Activated CD8-positive, alpha-beta memory T cell treated with anti-CD3 and anti-CD28 coated beads for 24 hours (primary cell): ENCODE data around the gene ATP8B2.
A peak's percentile ranks its signal among the peaks of the same experiment; 100 is the strongest.
"Not testable (repeated sequence)": the region's sequence is repeated elsewhere in the genome, so short reads cannot be mapped to it uniquely, and the experiment has no call there.

ENCODE experiments used
- DNase-seq: peaks from one replicate; pipeline ENCODE4 v3.0.0-alpha.2; 2020

Gene ATP8B2

DNA sequence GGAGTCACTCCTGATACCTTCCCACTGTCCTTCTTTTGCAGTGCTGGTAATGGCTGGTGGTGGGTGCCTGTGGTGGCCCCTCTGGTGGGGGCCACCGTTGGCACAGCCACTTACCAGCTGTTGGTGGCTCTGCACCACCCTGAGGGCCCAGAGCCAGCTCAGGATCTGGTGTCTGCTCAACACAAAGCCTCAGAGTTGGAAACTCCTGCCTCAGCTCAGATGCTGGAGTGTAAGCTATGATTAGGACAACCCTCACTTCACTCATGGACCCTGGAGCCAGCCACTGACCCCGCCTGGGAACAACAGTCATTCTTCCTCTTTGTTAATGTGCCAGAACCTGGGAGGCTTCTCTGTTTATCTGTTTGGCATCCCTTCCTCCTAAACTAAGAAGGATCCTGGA lies 1.1 kb upstream of the ATP8B2 start:
- DNase-seq, result no peak

DNA sequence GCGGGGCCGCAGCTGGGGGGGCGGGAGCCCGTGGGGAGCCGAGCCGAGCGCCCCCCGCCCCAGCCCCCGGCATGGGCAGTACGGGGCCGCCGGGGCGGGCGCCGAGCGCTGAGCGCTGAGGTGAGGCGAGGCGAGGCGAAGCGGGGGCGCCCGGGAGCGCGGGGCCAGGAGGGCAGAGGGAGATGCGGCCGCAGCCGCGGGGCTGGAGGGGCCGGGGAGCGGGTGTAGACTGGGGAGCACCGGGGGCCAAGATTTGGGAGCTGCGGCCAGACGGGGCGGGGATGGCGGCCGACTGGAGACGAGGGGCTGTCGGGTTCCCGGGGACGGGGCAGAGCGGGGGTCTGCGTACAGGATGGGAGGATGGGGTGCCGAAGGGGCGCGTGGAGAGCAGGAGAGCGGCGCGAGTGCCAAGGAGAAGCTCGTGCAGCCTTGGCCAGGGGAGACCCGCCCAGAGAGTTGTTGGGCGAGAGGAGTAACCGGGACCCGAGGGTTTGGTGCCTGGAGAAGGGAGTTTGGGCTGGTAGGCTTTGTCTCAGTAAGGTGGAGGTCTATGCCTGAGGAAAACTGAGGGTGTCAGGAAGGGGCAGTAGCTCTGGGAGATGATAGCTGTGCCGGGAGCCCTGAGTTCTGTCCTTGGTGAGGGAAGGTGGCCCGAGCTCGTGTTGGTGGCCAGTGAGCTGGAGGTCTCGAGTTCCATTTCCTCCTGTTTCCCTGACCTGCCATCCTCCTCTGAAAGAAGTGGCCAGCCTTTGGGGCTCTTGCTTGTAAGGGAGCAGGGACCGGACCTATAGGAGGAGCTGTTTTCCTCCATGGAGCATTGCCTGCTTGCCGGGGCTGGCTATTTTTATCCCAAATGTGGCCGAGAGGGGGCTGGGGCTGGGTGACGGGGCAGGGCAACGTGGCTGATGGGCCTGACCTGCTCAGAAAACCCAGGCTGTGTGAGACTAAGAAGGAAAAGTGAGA lies 539 bp downstream of the ATP8B2 start:
- DNase-seq, result no peak

DNA sequence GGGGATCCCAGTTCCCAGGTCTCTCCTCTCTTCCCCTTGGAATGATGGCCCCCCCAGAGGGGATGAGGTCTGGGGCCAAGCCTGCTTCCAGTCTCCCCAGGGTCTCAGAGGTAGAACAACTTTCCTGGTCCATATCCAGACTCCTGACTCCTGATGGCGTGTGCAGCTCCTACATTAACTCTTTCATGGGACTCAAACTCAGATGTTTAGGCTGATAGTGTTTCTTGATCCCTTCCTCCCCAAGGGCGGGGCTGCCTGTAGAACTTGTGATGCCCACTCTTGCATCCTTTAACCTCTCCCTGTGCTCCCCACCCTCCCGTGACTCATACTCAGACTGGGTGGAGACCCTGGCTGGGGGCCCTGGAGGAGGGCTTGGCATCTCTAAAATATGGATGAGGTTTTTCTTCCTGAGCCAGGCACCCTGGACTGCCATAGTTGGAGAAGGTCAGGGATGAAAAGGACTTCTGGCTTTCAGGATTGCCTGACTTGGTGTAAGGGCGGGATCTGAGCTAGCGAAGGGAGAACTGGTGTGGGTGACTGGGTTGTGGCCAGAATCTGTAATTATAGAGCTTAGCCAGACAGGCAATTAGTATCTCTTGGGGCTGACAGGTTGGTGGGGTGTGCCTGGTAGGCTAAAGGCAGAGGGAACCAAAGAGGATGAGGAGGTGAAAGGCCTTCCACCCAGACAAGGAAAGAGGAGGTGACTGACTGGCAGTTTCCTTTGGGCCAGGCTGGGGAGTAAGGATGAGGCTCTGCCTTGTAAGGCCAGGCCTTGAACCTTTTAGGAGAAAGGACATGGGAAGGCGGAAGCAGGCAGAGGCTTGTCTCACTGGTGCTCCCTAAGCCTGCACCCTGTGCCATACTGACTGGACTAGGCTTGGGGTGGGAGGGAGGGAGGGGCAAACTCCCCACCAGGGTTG lies 1.5 kb downstream of the ATP8B2 start:
- DNase-seq, result no peak

GRCh38 chr1:154327466-154328317 lies 2.4 kb downstream of the ATP8B2 start:
- no peak for DNase-seq

DNA sequence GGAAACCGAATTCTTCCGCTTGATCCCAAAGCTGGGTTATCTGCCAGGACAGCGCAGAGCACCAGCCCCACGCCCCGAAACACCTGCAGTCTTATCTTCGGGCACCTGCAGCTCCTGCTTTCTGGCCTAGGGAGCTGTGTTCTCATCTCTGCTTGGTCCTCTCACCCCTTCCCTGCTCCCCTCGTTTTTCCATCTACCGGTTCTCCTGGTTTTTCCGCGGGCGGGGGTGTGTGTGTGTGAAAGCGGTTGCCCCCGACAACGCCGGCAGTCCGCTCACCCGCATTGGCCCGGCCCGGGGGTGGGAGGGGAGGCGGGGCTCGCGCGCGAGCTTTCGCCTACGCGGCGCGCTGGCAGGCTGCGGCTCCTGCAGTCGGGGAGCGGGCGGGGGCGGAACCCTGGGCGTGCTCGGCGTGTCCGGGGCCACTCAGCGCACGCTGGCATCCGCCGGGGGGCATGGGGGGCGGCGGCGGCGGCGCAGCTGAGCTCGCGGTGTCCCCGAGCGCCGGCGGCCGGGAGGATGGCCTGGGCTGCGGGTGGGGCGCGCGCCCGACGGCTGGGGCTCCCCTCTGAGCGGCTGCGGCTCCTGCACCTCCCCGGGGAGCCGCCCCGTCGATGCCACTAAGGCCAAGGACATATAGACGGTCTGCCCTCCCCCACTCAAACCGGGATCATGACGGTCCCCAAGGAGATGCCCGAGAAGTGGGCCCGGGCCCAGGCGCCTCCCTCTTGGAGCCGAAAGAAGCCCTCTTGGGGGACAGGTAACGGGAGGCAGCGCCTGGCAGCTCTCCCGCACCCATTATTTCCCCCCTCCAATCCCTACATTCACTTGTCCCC lies 3.2 kb downstream of the ATP8B2 start:
- peak; percentile 93 for DNase-seq

GRCh38 chr1:154329152-154329521 lies 3.8 kb downstream of the ATP8B2 start:
- DNase-seq, result no peak

- no peak for DNase-seq
Measured at GRCh38 chr1:154329551-154330131, 4.3 kb downstream of the ATP8B2 start.

DNA sequence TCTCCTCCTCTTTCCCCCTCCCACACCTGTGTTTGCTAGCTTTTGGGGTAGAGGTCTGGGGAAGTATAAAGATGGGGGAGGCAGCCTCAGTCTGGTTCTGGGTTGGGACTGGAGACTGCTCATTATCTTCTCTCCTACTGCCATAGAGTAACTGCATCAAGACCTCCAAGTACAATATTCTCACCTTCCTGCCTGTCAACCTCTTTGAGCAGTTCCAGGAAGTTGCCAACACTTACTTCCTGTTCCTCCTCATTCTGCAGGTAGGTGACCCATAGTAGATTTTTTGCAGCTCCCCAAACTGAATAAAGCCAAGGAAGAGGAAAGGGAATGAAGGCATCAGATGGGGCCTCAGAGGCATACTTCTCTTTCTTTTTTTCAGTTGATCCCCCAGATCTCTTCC lies 5.3 kb downstream of the ATP8B2 start:
- no peak for DNase-seq

DNA sequence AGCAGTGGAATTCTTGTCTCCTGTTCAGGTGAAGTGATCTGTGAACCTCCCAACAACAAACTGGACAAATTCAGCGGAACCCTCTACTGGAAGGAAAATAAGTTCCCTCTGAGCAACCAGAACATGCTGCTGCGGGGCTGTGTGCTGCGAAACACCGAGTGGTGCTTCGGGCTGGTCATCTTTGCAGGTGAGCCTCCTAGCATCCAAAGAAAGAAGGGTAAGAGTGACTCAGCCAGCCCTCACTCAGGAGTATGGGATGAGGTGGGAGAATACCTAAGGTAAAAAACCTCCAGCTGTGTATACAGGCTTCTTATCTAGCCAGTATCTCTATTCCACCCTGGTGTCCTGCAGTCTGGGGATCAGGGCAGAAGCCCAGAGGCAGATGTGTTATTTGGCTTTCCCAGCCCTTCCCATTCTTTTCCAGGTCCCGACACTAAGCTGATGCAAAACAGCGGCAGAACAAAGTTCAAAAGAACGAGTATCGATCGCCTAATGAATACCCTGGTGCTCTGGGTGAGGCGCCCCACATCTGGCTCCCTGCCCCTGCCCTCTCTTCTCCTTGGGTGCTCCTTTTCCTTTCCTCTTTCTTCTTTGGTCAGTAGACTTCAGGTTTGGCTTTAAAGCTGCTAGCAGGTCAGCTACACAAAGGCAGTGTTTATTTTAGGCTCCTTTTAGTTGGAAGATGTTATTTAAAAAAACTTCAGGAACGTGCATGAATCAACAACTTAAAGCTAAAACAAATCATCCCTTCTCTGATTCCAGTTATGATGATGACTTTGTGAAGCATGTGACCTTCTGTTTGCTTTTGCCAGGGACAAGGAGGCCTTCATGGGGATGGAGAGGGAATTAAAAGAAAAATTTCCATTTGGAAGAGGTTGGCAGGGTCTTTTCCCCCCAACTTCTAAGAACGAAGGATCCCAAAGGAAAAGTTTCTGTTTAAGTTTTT lies 9.0 kb downstream of the ATP8B2 start:
- no peak for DNase-seq

GRCh38 chr1:154335025-154335714 lies 9.8 kb downstream of the ATP8B2 start:
- DNase-seq, result peak; percentile 95

- no peak for DNase-seq
Measured at GRCh38 chr1:154337253-154337894, 12.0 kb downstream of the ATP8B2 start.

- DNase-seq, result no peak
Measured at GRCh38 chr1:154338875-154339274, 13.6 kb downstream of the ATP8B2 start.

- not testable (repeated sequence) for DNase-seq
Measured at GRCh38 chr1:154341366-154341765, 16.0 kb downstream of the ATP8B2 start.

DNA sequence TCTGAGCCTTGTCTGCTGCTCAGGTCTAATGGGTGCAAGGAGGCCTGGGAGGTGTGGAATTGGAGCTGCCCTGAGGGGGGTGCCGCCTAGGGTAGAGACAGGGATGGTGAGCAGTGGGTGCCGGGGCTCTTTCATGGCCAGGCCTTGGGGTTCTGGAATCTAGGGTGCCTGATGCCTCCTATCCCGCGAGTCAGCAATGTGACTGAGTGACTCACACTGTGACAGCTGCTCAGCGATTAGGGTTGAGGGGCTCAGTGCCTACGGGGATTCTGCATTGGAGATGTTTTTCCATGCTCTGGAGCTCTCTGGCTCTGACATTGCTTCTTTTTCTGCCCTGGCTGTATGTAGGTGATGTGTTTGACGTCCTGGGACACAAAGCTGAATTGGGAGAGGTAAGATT lies 16.8 kb downstream of the ATP8B2 start:
- no peak for DNase-seq

- DNase-seq, result peak; percentile 87
Measured at GRCh38 chr1:154342836-154343472, 17.6 kb downstream of the ATP8B2 start.

DNA sequence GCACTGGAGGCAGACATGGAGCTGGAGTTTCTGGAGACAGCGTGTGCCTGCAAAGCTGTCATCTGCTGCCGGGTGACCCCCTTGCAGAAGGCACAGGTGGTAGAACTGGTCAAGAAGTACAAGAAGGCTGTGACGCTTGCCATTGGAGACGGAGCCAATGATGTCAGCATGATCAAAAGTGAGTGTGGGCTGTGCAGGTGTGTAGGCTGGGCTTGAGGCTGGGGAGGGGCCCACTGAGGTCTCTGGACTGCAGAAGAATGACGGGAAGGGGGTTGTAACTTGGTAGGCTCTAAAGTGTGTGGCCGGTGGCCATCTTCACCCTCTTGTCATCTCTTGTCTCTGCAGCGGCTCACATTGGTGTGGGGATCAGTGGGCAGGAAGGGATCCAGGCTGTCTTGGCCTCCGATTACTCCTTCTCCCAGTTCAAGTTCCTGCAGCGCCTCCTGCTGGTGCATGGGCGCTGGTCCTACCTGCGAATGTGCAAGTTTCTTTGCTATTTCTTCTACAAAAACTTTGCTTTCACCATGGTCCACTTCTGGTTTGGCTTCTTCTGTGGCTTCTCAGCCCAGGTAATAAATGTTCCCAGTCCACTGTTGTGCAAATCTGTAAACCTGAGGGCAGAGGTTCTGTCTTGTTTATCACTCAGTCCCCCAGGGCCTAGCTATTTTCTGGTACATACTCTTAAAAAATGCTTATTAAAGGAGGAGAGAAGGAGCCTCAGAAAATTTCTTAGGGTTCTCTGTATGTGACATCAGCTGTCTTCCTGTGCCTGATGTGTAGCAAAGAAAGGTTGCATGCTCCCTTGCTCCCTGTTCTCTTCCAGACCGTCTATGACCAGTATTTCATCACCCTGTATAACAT lies 19.9 kb downstream of the ATP8B2 start:
- DNase-seq, result peak; percentile 86

DNA sequence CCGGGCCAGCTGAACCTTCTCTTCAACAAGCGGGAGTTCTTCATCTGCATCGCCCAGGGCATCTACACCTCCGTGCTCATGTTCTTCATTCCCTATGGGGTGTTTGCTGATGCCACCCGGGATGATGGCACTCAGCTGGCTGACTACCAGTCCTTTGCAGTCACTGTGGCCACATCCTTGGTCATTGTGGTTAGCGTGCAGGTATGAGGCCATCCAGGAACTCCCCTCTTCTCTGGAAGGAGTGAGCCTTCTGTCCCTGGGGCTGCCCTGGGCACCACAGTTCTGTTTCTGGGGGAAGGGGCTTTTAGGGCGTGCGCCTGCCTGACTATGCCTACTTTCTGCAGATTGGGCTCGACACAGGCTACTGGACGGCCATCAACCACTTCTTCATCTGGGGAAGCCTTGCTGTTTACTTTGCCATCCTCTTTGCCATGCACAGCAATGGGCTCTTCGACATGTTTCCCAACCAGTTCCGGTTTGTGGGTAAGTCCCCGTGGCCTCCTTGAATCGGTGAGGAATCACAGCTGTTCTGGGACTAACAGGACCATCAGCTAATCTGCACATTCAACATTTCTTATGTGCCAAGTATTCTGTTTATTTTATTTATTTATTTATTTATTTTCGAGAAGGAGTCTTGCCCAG lies 21.1 kb downstream of the ATP8B2 start:
- DNase-seq, result no peak
